ENCODE results near the gene CDCA5. TPM values are rescaled to one million over a fixed set of nuclear protein-coding genes. Genes with fewer than 3 reads are reported as not detected.
A peak's percentile ranks its signal among the peaks of the same experiment; 100 is the strongest.

CDCA5 gene, protein sequence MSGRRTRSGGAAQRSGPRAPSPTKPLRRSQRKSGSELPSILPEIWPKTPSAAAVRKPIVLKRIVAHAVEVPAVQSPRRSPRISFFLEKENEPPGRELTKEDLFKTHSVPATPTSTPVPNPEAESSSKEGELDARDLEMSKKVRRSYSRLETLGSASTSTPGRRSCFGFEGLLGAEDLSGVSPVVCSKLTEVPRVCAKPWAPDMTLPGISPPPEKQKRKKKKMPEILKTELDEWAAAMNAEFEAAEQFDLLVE
- total RNA-seq (2014; rRNA removed) (67.1 and 73.4 TPM in 2 replicates), Bru-seq, nascent RNA (percentile 78 among the genes with signal in this experiment), BruChase-seq, experiment 1, labeled RNA remaining after a 6-hour chase (percentile 94 among the genes with signal in this experiment), BruChase-seq, experiment 2, labeled RNA remaining after a 2-hour chase (percentile 63 among the genes with signal in this experiment)
- long read RNA-seq, transcript CDCA5-201 (6 exons, 2,587 nt): major isoform, 25 of 39 reads
- long read RNA-seq, partial matches to known transcripts: 1 of 39 reads
- long read RNA-seq, other reads (novel, unspliced or antisense): 12 of 39 reads

GRCh38 chr11:65083834-65084597 lies at the start of gene CDCA5, which contains the start of gene ZFPL1:
Gene CDCA5 (minus strand): TSS chr11:65084040. CDS start chr11:65083978, 62 bp downstream.
Gene ZFPL1 (plus strand): TSS chr11:65084222. CDS start chr11:65084699, 477 bp downstream.
- H3K27ac ChIP-seq (ENCODE audit: low read length): peak within 1 kb of the TSS; percentile 63
- TF ChIP-seq EZH2 (IDR thresholded peaks at IDR 0.05; ENCODE audit: low read length, unreplicated experiment) (no peak), CTCF (conservative IDR thresholded peaks at IDR 0.05; ENCODE audit: low read depth, low read length) (no peak), EZH2phosphoT487 (IDR thresholded peaks at IDR 0.05; ENCODE audit: borderline replicate concordance, low read length) (no peak)
- H3K9ac ChIP-seq (ENCODE audit: low read length): peak within 1 kb of the TSS; percentile 96
- H3K4me1 ChIP-seq (ENCODE audit: insufficient read depth, low read length): peaks cover 21% of the 10 kb centered on the region
- intact Hi-C loops (cut with micrococcal nuclease): loop anchor here (2.0 kb wide), 2 partner anchors 41 to 167 kb away; partner anchors contain the start of gene ATG2A
- DNase-seq: peak; percentile 98
- H3K27me3 ChIP-seq (ENCODE audit: low read length): no peaks in the 10 kb centered on the region
- peak within 1 kb of the TSS; percentile 89 for H3K4me3 ChIP-seq (ENCODE audit: low read length)
- H3K4me2 ChIP-seq (ENCODE audit: low read length): peak within 1 kb of the TSS; percentile 91
- H3K36me3 ChIP-seq (ENCODE audit: low read depth, low read length): peaks cover 35% of the 10 kb centered on the region
- H3F3A ChIP-seq (ENCODE audit: low read length, unreplicated experiment): no peaks in the 10 kb centered on the region
- no peaks in the 10 kb centered on the region for H4K20me1 ChIP-seq (ENCODE audit: low read length)
- peak within 1 kb of the TSS; percentile 82 for H2AFZ ChIP-seq (ENCODE audit: low read length)
- no TSS peak for BruUV-seq (replicated peaks)
- H3K9me3 ChIP-seq (ENCODE audit: low read length): no peaks in the 10 kb centered on the region
- ChIA-PET POLR2A (ENCODE audit: unreplicated experiment) (no interaction called here), CTCF (no interaction called here)
- H3K79me2 ChIP-seq (ENCODE audit: low read length): peaks cover 63% of the 10 kb centered on the region
- ATAC-seq: peak; percentile 92
- H3K9me2 ChIP-seq (replicated peaks; ENCODE audit: low read length): no peaks in the 10 kb centered on the region

DNA sequence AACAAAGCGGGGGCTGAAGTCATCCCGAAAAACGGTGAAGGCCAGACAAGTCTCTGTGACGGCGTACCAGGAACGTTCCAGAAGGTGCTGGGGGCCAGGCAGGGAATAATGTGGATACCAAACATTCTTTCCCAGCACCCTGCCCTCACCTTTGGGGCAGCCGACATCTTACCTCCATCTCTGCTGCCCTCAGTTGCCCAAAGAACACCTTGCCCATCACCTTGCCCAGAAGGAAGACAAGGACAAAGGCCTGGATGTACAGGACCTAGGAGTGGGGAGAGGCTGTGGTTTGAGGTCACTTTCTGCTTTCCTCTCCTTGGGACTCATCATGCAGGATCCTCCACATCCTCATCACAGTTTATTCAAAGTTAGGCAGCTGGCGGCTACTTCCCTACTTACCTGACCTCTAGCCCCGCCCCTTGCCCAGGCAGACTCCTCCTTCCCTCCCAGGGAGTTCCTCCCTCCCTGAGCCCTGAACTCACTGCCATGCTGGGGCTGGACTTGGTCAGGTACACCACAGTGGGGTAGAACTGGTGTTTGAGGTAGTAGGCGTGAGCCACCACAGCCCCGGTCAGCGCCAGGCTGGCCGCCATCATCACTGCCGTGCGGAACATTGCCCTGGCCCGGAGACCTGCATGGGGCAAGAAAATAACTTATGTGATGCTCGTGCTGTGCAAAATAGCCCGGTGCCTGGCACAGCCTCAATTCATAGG lies 49.3 kb upstream of the CDCA5 start:
- DNase-seq: peak; percentile 73
- TSS peak; percentile 40 for BruUV-seq (replicated peaks)
- H3K4me3 ChIP-seq (ENCODE audit: low read length): peak overlapping the region; percentile 90
- peaks cover 32% of the 10 kb centered on the region; the same call in 1 of the 2 replicates for H3K36me3 ChIP-seq (ENCODE audit: low read depth, low read length)
- no peaks in the 10 kb centered on the region for H3F3A ChIP-seq (ENCODE audit: low read length, unreplicated experiment)
- H3K79me2 ChIP-seq (ENCODE audit: low read length): peaks cover 35% of the 10 kb centered on the region
- H3K9ac ChIP-seq (ENCODE audit: low read length): peak overlapping the region; percentile 98
- ATAC-seq: 0 out of 2 replicates have a peak, but pooled peaks have one; percentile 7
- H3K27me3 ChIP-seq (ENCODE audit: low read length): no peaks in the 10 kb centered on the region
- H3K4me1 ChIP-seq (ENCODE audit: insufficient read depth, low read length): peaks cover 16% of the 10 kb centered on the region
- H3K27ac ChIP-seq (ENCODE audit: low read length): no peak overlapping the region
- POLR2A ChIA-PET (ENCODE audit: unreplicated experiment): no interaction called here
- CTCF ChIA-PET: no interaction called here
- no peak for TF ChIP-seq CTCF (conservative IDR thresholded peaks at IDR 0.05; ENCODE audit: low read depth, low read length)
- TF ChIP-seq EZH2phosphoT487 (IDR thresholded peaks at IDR 0.05; ENCODE audit: borderline replicate concordance, low read length): no peak
- TF ChIP-seq EZH2 (IDR thresholded peaks at IDR 0.05; ENCODE audit: low read length, unreplicated experiment): no peak
- H3K9me3 ChIP-seq (ENCODE audit: low read length): no peaks in the 10 kb centered on the region
- peak overlapping the region; percentile 96 for H3K4me2 ChIP-seq (ENCODE audit: low read length)
- H4K20me1 ChIP-seq (ENCODE audit: low read length): no peaks in the 10 kb centered on the region; the same call in 1 of the 2 replicates
- H2AFZ ChIP-seq (ENCODE audit: low read length): no peak overlapping the region
- no peaks in the 10 kb centered on the region for H3K9me2 ChIP-seq (replicated peaks; ENCODE audit: low read length)
- intact Hi-C loops (cut with micrococcal nuclease): no loop called here
